BLaER1 treated with 17β-estradiol and CSF1 and Interleukin-3, amounts not matched to agents 10 nM and 100 nM (cell line): ENCODE data around the gene PLXDC1.

Experiments used
- H3K27ac ChIP-seq, 11 experiments: shearing (Covaris generic); formaldehyde crosslinking; 2 replicates each; pipeline ENCODE4 v1.8.1; 2022
- H3K27me3 ChIP-seq, 11 experiments: shearing (Covaris generic); formaldehyde crosslinking; 2 replicates each; pipeline ENCODE4 v1.8.1; 2022
- H3K36me3 ChIP-seq, 11 experiments: shearing (Covaris generic); formaldehyde crosslinking; 2 replicates each; pipeline ENCODE4 v1.8.1; 2022
- H3K4me1 ChIP-seq, 10 experiments: shearing (Covaris generic); formaldehyde crosslinking; 2 replicates each; pipeline ENCODE4 v1.8.1; 2022
- H3K4me2 ChIP-seq, 11 experiments: shearing (Covaris generic); formaldehyde crosslinking; 2 replicates each; pipeline ENCODE4 v1.8.1; 2022
- H3K4me3 ChIP-seq, 10 experiments: shearing (Covaris generic); formaldehyde crosslinking; 2 replicates each; pipeline ENCODE4 v1.8.1; 2022
- H3K9ac ChIP-seq, 11 experiments: shearing (Covaris generic); formaldehyde crosslinking; 2 replicates each; pipeline ENCODE4 v1.8.1; 2022
- H3K9me3 ChIP-seq, 11 experiments: shearing (Covaris generic); formaldehyde crosslinking; replicated peaks in 1 of 11; 2 replicates each; pipeline ENCODE4 v1.8.1; 2022
- H4K20me1 ChIP-seq, 11 experiments: shearing (Covaris generic); formaldehyde crosslinking; 2 replicates each; pipeline ENCODE4 v1.8.1; 2022
- Cebpa-rat ChIP-seq, 11 experiments: shearing (Covaris generic); IDR thresholded peaks; 2 replicates each; pipeline ENCODE4 v1.8.1; 2022

Gene PLXDC1

GRCh38 chr17:39110435-39111136 is 40.9 kb downstream of the PLXDC1 start:
- no peak overlapping the region for H3K27ac ChIP-seq
- H4K20me1 ChIP-seq: peaks cover 0 to 20% (median 0%) of the 10 kb centered on the region in 11 experiments; a peak in 2 of 22 replicates
- H3K36me3 ChIP-seq: no peaks in the 10 kb centered on the region
- H3K27me3 ChIP-seq: peaks cover 0 to 11% (median 0%) of the 10 kb centered on the region in 11 experiments; a peak in 4 of 22 replicates
- no peaks in the 10 kb centered on the region for H3K9me3 ChIP-seq
- H3K4me1 ChIP-seq: peaks cover 7 to 21% (median 13%) of the 10 kb centered on the region in 10 experiments; a peak in 17 of 20 replicates
- no peak overlapping the region for H3K9ac ChIP-seq
- no peak for TF ChIP-seq Cebpa-rat (IDR thresholded peaks at IDR 0.05)
- no peak overlapping the region for H3K4me3 ChIP-seq
- H3K4me2 ChIP-seq: no peak overlapping the region

DNA sequence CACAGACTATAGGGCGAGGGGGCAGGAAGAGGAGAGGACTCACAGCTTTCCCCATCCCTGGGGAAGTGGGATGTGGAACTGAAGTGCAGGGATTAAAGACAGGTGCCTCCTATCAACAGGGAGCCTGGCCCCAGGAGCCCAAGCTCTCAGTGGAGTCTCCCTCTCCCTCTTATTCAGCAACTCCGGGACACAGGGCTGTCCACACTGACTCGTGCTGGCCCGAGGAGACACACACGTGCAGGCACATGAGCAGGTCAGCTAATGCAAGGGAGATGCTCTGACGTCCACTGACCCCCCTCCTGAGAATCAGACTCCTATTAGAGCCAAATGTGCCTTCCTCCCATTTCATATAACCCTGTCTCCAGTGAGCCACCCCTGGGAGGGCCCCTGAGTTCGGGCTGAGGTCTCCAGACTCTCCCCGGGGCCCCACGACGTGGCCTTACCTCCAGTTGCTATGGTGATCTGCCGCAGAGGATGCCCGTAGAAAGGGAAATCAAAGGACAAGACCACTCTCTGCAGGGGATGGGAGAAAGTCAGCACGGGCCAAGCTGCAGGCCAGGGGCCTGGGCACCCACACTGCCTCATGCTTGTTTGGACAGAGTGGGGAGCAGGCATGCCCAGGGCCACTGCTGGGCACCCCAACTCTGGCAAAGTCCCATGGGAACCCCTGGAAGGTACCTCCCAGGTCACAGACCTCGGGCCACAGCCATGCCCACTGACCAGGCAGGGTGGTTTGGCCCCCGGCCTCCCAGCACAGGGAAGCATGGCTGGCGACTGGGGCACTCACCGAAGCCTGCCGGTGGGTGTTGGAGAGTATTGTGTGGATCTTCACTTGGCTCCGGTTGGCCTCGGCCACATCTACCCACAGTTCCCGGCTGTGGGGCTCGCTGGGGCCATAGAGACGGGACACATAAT is 42.7 kb downstream of the PLXDC1 start:
- no peak overlapping the region for H3K27ac ChIP-seq
- TF ChIP-seq Cebpa-rat (IDR thresholded peaks at IDR 0.05): no peak
- peaks cover 0 to 37% (median 26%) of the 10 kb centered on the region in 10 experiments; a peak in 16 of 20 replicates for H3K4me1 ChIP-seq
- peaks cover 0 to 20% (median 0%) of the 10 kb centered on the region in 11 experiments; a peak in 2 of 22 replicates for H4K20me1 ChIP-seq
- H3K4me3 ChIP-seq: no peak overlapping the region
- no peaks in the 10 kb centered on the region for H3K9me3 ChIP-seq
- no peak overlapping the region for H3K4me2 ChIP-seq
- H3K36me3 ChIP-seq: no peaks in the 10 kb centered on the region
- H3K9ac ChIP-seq: no peak overlapping the region
- H3K27me3 ChIP-seq: peaks cover 0 to 21% (median 0%) of the 10 kb centered on the region in 11 experiments; a peak in 6 of 22 replicates

DNA sequence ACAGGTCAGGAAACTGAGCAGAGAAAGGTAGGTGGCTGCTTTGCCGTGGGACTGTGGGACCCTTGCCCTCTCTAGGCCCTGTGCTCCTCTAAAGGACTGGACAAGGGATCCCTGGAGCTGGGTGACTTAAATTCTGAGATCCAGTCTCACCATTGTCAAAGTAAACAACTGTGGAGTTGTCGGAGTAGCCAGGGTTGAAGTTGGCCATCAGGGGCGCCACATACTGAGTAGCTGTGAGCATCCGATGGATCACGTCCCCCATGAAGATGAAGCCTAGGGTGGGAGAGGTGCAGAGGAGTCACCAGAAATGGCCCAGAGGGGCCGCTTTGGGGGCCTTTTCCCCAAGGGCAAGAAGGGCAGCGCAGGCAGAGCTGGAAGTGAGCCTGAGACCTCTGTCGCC is 43.5 kb downstream of the PLXDC1 start:
- Histone ChIP-seq H3K4me1 (peaks cover 0 to 41% (median 28%) of the 10 kb centered on the region in 10 experiments; a peak in 16 of 20 replicates), H3K36me3 (no peaks in the 10 kb centered on the region), H3K4me3 (no peak overlapping the region), H3K27ac (no peak overlapping the region), H3K4me2 (no peak overlapping the region), H3K27me3 (peaks cover 0 to 21% (median 0%) of the 10 kb centered on the region in 11 experiments; a peak in 6 of 22 replicates), H3K9me3 (no peaks in the 10 kb centered on the region), H3K9ac (no peak overlapping the region), H4K20me1 (peaks cover 0 to 20% (median 0%) of the 10 kb centered on the region in 11 experiments; a peak in 2 of 22 replicates)
- TF ChIP-seq Cebpa-rat (IDR thresholded peaks at IDR 0.05): no peak

DNA sequence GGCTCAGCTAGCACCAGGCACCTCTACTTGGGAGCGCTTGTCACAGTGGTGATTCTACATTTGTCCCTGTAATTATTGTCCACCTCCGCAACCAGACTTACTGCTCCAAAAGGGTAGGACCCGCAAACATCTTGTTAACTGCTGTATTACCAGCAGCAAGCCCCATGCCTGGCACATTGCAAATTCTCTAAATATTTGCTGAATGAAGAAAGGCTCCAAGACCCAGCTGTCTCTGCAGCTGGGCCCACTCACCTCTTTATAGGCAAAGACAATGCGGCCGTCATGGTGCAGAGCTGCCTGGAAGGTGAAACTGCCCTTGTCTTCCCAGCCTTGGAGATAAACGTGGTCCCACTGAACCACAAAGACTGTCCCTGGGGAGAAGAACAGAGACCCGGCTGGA is 44.3 kb downstream of the PLXDC1 start:
- H3K9ac ChIP-seq: peak overlapping the region in 1 of 11 experiments; percentile 28; a peak in 1 of 22 replicates
- H3K4me3 ChIP-seq: no peak overlapping the region
- H3K4me2 ChIP-seq: peak overlapping the region in 8 of 11 experiments; percentile 21 to 56 (median 32); a peak in 14 of 22 replicates
- no peak for TF ChIP-seq Cebpa-rat (IDR thresholded peaks at IDR 0.05)
- no peak overlapping the region for H3K27ac ChIP-seq
- no peaks in the 10 kb centered on the region for H3K36me3 ChIP-seq
- H3K4me1 ChIP-seq: peaks cover 0 to 49% (median 31%) of the 10 kb centered on the region in 10 experiments; a peak in 16 of 20 replicates
- peaks cover 0 to 21% (median 0%) of the 10 kb centered on the region in 11 experiments; a peak in 6 of 22 replicates for H3K27me3 ChIP-seq
- H3K9me3 ChIP-seq: no peaks in the 10 kb centered on the region
- peaks cover 0 to 23% (median 0%) of the 10 kb centered on the region in 11 experiments; a peak in 2 of 22 replicates for H4K20me1 ChIP-seq

DNA sequence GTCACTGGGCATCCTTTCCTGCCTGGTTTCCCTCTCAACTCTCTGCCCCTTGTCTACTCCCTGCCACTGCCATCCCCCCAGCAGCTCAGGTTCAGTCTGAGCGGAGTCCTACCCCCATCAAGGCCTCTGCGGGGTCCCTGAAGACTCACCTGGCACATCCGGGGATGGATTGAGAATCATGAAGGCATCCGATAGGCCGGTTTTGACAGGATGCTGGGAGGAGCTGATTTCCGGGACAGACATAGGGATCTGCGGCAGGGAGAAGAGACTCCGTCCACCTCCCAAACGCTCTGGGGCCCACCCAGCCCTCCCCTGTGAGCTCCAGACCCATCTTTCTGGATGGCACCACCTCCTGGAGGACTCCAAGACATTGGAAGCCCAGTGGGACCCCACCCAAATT is 45.7 kb downstream of the PLXDC1 start:
- H3K4me1 ChIP-seq: peaks cover 0 to 59% (median 45%) of the 10 kb centered on the region in 10 experiments; a peak in 17 of 20 replicates
- H3K27me3 ChIP-seq: peaks cover 0 to 21% (median 0%) of the 10 kb centered on the region in 11 experiments; a peak in 6 of 22 replicates
- no peak overlapping the region for H3K4me3 ChIP-seq
- H3K4me2 ChIP-seq: peak overlapping the region in 8 of 11 experiments; percentile 2 to 60 (median 22); a peak in 4 of 22 replicates
- H3K27ac ChIP-seq: no peak overlapping the region
- no peak overlapping the region for H3K9ac ChIP-seq
- no peaks in the 10 kb centered on the region for H3K36me3 ChIP-seq
- no peak for TF ChIP-seq Cebpa-rat (IDR thresholded peaks at IDR 0.05)
- peaks cover 0 to 24% (median 0%) of the 10 kb centered on the region in 11 experiments; a peak in 2 of 22 replicates for H4K20me1 ChIP-seq
- H3K9me3 ChIP-seq: no peaks in the 10 kb centered on the region

- peaks cover 10 to 69% (median 56%) of the 10 kb centered on the region in 10 experiments for H3K4me1 ChIP-seq
- H4K20me1 ChIP-seq: peaks cover 0 to 25% (median 0%) of the 10 kb centered on the region in 11 experiments; a peak in 1 of 22 replicates
- no peaks in the 10 kb centered on the region for H3K9me3 ChIP-seq
- no peaks in the 10 kb centered on the region for H3K36me3 ChIP-seq
- no peak overlapping the region for H3K9ac ChIP-seq
- H3K27me3 ChIP-seq: peaks cover 0 to 22% (median 0%) of the 10 kb centered on the region in 11 experiments; a peak in 6 of 22 replicates
- no peak overlapping the region for H3K4me3 ChIP-seq
- TF ChIP-seq Cebpa-rat (IDR thresholded peaks at IDR 0.05): no peak
- no peak overlapping the region for H3K27ac ChIP-seq
- peak overlapping the region in 9 of 11 experiments; percentile 8 to 66 (median 55); a peak in 18 of 22 replicates for H3K4me2 ChIP-seq
These were observed 46.8 kb downstream of the PLXDC1 start for GRCh38 chr17:39104657-39105056.

- Histone ChIP-seq H3K4me3 (no peak overlapping the region), H4K20me1 (peaks cover 0 to 30% (median 0%) of the 10 kb centered on the region in 11 experiments; a peak in 2 of 22 replicates), H3K4me1 (peaks cover 17 to 75% (median 62%) of the 10 kb centered on the region in 10 experiments), H3K4me2 (peak overlapping the region in 8 of 11 experiments; percentile 45 to 66 (median 56); a peak in 15 of 22 replicates), H3K9ac (no peak overlapping the region), H3K36me3 (no peaks in the 10 kb centered on the region), H3K27me3 (peaks cover 0 to 28% (median 0%) of the 10 kb centered on the region in 11 experiments; a peak in 6 of 22 replicates), H3K27ac (no peak overlapping the region), H3K9me3 (no peaks in the 10 kb centered on the region)
- TF ChIP-seq Cebpa-rat (IDR thresholded peaks at IDR 0.05): no peak
These were observed 47.4 kb downstream of the PLXDC1 start for GRCh38 chr17:39104046-39104445.

DNA sequence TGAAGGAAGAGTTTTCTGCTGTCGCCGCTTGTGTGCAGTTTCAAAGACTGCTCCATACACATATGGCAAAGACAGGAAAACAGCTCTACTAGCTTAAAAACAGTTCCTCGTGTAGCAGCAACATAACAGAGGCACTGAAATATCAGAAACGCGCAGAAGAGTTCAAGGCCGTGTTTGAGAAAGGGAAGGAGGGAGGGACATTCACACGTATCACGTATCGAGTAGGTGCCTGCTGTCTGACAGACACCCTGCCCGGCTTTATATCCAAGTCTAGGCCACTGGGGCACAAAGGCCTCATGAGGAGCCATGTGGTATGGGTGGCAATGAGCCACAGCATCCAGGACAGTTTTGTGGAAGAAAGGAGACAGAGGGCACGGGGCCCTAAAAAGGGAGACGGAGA is 50.3 kb downstream of the PLXDC1 start:
- no peak for TF ChIP-seq Cebpa-rat (IDR thresholded peaks at IDR 0.05)
- peaks cover 0 to 21% (median 0%) of the 10 kb centered on the region in 11 experiments; a peak in 6 of 22 replicates for H3K27me3 ChIP-seq
- no peaks in the 10 kb centered on the region for H3K9me3 ChIP-seq
- no peaks in the 10 kb centered on the region for H3K36me3 ChIP-seq
- H3K4me2 ChIP-seq: peak overlapping the region in 8 of 11 experiments; percentile 89 to 98 (median 94); a peak in 16 of 22 replicates
- H3K27ac ChIP-seq: peak overlapping the region in 3 of 11 experiments; percentile 82 to 90 (median 86); a peak in 3 of 22 replicates
- peaks cover 0 to 25% (median 0%) of the 10 kb centered on the region in 11 experiments; a peak in 2 of 22 replicates for H4K20me1 ChIP-seq
- no peak overlapping the region for H3K4me3 ChIP-seq
- no peak overlapping the region for H3K9ac ChIP-seq
- peaks cover 46 to 96% (median 82%) of the 10 kb centered on the region in 10 experiments for H3K4me1 ChIP-seq
